Vagina (tissue), 2 donors: ENCODE measurements around the gene PPP6R2. TPM values are rescaled to one million over a fixed set of nuclear protein-coding genes. Genes with fewer than 3 reads are reported as not detected.

Experiments
- DNase-seq, 2 donors: peaks; one replicate each; pipeline ENCODE4 v3.0.0-alpha.2; 2017; ENCODE audit errors: extremely low spot score in 2 of 2
- H3K27ac ChIP-seq: fragments of 200-600 bp; sonication (generic); one replicate; pipeline ENCODE4 v1.5.1; 2019
- H3K27me3 ChIP-seq: fragments of 200-600 bp; sonication (generic); one replicate; pipeline ENCODE4 v1.5.1; 2019
- H3K36me3 ChIP-seq, 2 donors: fragments of 200-600 bp; sonication (generic); one replicate each; pipeline ENCODE4 v1.5.1; 2017 to 2019
- H3K4me1 ChIP-seq: fragments of 200-600 bp; sonication (generic); one replicate; pipeline ENCODE4 v1.5.1; 2019
- H3K4me3 ChIP-seq, 2 donors: fragments of 200-600 bp; sonication (generic); 1 replicate in 1 of 2; 2 replicates in 1 of 2; pipeline ENCODE4 v1.5.1; 2016 to 2019
- H3K9me3 ChIP-seq: fragments of 200-600 bp; sonication (generic); one replicate; pipeline ENCODE4 v1.5.1; 2019
- POLR2A ChIP-seq, 2 donors: fragments of 450-650 bp; IDR thresholded peaks; one replicate each; pipeline ENCODE4 v1.6.1; 2017; ENCODE audit warnings: antibody characterized with exemption in 2 of 2, mild to moderate bottlenecking in 2 of 2, moderate library complexity in 2 of 2
- POLR2AphosphoS5 ChIP-seq, 2 donors: sonication (generic); formaldehyde crosslinking; IDR thresholded peaks; one replicate each; pipeline ENCODE4 v1.9.0; 2017; ENCODE audit warnings: antibody characterized with exemption in 2 of 2, mild to moderate bottlenecking in 2 of 2, low read depth in 1 of 2; ENCODE audit not compliant: insufficient read depth in 1 of 2
- intact Hi-C: fragments of 100-400 bp; cut with DNase I; formaldehyde crosslinking; loops from one replicate; pipeline ENCODE4 v1.15.1; 2023
- total RNA-seq: library from RNA; depleted of rRNA; stranded (reverse); fragments of >200 nt; gene quantifications from one replicate; pipeline ENCODE4 v1.2.3, GENCODE V29; 2016
- TF ChIP-seq, protein P1 (sequence below), 3 experiments: fragments of 450-650 bp in 2 of 3; fragments of 200-600 bp in 1 of 3; sonication (generic) in 1 of 3; IDR thresholded peaks; one replicate each; pipeline ENCODE4 v1.5.1; 2017 to 2019; ENCODE audit warnings: antibody characterized with exemption in 3 of 3, mild to moderate bottlenecking in 2 of 3, moderate library complexity in 2 of 3

The PPP6R2 gene
- total RNA-seq, 1 donor from 2014 or later: 49.1 TPM

- H3K4me1 ChIP-seq: peaks cover 99% of the 10 kb centered on the region
- H3K27me3 ChIP-seq: no peaks in the 10 kb centered on the region
- no peak overlapping the region for H3K4me3 ChIP-seq
- DNase-seq: no peak
- TF ChIP-seq POLR2A (IDR thresholded peaks at IDR 0.05) (no peak), POLR2AphosphoS5 (IDR thresholded peaks at IDR 0.05; ENCODE audit: insufficient read depth in 1 of 2, low read depth in 1 of 2) (no peak)
- TF ChIP-seq, protein P1, sequence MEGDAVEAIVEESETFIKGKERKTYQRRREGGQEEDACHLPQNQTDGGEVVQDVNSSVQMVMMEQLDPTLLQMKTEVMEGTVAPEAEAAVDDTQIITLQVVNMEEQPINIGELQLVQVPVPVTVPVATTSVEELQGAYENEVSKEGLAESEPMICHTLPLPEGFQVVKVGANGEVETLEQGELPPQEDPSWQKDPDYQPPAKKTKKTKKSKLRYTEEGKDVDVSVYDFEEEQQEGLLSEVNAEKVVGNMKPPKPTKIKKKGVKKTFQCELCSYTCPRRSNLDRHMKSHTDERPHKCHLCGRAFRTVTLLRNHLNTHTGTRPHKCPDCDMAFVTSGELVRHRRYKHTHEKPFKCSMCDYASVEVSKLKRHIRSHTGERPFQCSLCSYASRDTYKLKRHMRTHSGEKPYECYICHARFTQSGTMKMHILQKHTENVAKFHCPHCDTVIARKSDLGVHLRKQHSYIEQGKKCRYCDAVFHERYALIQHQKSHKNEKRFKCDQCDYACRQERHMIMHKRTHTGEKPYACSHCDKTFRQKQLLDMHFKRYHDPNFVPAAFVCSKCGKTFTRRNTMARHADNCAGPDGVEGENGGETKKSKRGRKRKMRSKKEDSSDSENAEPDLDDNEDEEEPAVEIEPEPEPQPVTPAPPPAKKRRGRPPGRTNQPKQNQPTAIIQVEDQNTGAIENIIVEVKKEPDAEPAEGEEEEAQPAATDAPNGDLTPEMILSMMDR (IDR thresholded peaks at IDR 0.05): no peak
- intact Hi-C loops: no loop called here
- H3K27ac ChIP-seq: peak overlapping the region; percentile 90
- no peaks in the 10 kb centered on the region for H3K36me3 ChIP-seq
- H3K9me3 ChIP-seq: no peaks in the 10 kb centered on the region
These were observed 45.4 kb upstream of the PPP6R2 start for GRCh38 chr22:50297510-50298265.

DNA sequence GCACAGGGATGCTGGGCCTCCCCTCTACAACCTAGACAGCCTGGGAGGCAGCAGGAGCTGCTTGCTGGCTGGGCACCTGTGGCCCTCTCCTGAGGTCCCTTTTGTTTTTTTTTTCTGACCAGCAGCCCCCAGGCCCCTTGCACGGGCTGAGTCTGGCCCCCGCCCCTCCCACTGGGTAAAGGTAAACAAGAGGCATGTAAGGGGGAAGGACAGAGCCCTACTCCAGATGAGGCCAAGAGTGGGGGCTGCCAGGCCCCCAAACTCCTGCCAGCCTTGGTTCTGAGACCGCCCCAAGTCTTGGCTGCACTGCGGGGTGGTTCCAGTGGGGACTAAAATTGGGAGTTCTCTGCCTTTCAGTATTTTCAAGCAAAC lies 44.9 kb upstream of the PPP6R2 start:
- Histone ChIP-seq H3K4me1 (peaks cover 99% of the 10 kb centered on the region), H3K27ac (peak overlapping the region; percentile 90), H3K4me3 (no peak overlapping the region), H3K27me3 (no peaks in the 10 kb centered on the region), H3K9me3 (no peaks in the 10 kb centered on the region), H3K36me3 (no peaks in the 10 kb centered on the region)
- DNase-seq: no peak
- intact Hi-C loops: no loop called here
- TF ChIP-seq POLR2AphosphoS5 (IDR thresholded peaks at IDR 0.05; ENCODE audit: insufficient read depth in 1 of 2, low read depth in 1 of 2) (no peak), POLR2A (IDR thresholded peaks at IDR 0.05) (no peak)
- TF ChIP-seq, protein P1 (IDR thresholded peaks at IDR 0.05): no peak

GRCh38 chr22:50298937-50299784 lies 44.0 kb upstream of the PPP6R2 start:
- Histone ChIP-seq H3K27me3 (no peaks in the 10 kb centered on the region), H3K4me3 (peak overlapping the region; percentile 46 to 49), H3K4me1 (peaks cover 99% of the 10 kb centered on the region), H3K36me3 (no peaks in the 10 kb centered on the region), H3K27ac (peak overlapping the region; percentile 90), H3K9me3 (no peaks in the 10 kb centered on the region)
- intact Hi-C loops: no loop called here
- TF ChIP-seq POLR2A (IDR thresholded peaks at IDR 0.05) (no peak), POLR2AphosphoS5 (IDR thresholded peaks at IDR 0.05; ENCODE audit: insufficient read depth in 1 of 2, low read depth in 1 of 2) (no peak)
- TF ChIP-seq, protein P1 (IDR thresholded peaks at IDR 0.05): no peak
- DNase-seq: no peak

DNA sequence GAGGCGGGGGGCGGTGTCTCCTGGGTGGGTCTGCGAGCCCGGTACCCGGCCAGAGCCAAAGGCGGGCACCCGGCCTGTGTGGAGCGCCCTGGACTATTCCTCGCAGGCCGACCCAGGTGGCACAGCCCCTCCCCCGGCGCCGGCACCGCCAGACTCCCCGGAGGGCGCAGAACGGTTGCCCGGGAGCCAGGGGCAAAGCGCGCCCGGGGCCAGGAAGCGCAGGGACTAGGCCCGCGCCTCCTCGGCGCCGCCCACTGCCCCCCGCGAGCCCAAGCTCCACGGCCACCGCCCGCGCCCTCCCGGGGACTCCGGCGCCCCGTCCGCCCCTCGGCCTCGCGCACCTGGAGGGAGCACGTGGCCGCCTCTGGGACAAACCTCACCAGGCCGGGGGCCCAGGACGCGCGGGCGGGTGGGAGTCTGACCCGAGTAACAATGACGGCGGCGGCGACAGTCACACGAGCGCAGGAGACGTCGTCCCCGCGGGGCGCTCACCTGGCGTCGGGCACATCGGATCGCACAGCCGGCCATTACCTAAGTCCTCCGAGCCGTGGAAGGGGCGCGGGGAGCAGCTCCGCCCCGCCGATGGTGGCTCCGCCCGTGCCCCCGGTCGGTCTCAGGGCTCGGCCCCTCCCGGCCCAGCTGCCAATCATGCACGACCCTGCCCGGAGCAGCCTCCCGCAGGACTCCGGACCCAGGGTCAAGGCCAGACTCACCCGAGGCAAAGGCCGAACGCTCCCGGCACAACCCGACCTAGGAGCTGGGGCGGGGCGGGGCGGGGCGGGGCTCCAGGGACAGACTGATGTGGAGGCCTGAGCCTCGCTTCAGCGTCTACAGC lies 43.1 kb upstream of the PPP6R2 start:
- Histone ChIP-seq H3K9me3 (no peaks in the 10 kb centered on the region), H3K4me1 (peaks cover 99% of the 10 kb centered on the region), H3K27ac (peak overlapping the region; percentile 90), H3K27me3 (no peaks in the 10 kb centered on the region), H3K4me3 (peak overlapping the region; percentile 46 to 49), H3K36me3 (no peaks in the 10 kb centered on the region)
- DNase-seq: no peak
- TF ChIP-seq POLR2AphosphoS5 (IDR thresholded peaks at IDR 0.05; ENCODE audit: insufficient read depth in 1 of 2, low read depth in 1 of 2) (peak in 1 of 2 donors; percentile 16), POLR2A (IDR thresholded peaks at IDR 0.05) (no peak)
- TF ChIP-seq, protein P1 (IDR thresholded peaks at IDR 0.05): no peak
- intact Hi-C loops: no loop called here
